Gastrocnemius medialis (tissue), 4 donors: ENCODE results near the gene PIK3R2.

Experiments
- POLR2A ChIP-seq, 2 donors: fragments of 450-650 bp; IDR thresholded peaks; one replicate each; pipeline ENCODE4 v1.6.1; 2017; ENCODE audit warnings: antibody characterized with exemption in 2 of 2, mild to moderate bottlenecking in 2 of 2, moderate library complexity in 2 of 2
- TF ChIP-seq, protein P1 (sequence below), 5 experiments: fragments of 450-650 bp in 3 of 5; fragments of 200-600 bp in 2 of 5; sonication (generic) in 2 of 5; IDR thresholded peaks in 4 of 5; conservative IDR thresholded peaks in 1 of 5; 1 replicate in 4 of 5; 2 replicates in 1 of 5; pipeline ENCODE4 v1.5.1; 2016 to 2019; ENCODE audit warnings: antibody characterized with exemption in 5 of 5, mild to moderate bottlenecking in 3 of 5, moderate library complexity in 3 of 5

DNA sequence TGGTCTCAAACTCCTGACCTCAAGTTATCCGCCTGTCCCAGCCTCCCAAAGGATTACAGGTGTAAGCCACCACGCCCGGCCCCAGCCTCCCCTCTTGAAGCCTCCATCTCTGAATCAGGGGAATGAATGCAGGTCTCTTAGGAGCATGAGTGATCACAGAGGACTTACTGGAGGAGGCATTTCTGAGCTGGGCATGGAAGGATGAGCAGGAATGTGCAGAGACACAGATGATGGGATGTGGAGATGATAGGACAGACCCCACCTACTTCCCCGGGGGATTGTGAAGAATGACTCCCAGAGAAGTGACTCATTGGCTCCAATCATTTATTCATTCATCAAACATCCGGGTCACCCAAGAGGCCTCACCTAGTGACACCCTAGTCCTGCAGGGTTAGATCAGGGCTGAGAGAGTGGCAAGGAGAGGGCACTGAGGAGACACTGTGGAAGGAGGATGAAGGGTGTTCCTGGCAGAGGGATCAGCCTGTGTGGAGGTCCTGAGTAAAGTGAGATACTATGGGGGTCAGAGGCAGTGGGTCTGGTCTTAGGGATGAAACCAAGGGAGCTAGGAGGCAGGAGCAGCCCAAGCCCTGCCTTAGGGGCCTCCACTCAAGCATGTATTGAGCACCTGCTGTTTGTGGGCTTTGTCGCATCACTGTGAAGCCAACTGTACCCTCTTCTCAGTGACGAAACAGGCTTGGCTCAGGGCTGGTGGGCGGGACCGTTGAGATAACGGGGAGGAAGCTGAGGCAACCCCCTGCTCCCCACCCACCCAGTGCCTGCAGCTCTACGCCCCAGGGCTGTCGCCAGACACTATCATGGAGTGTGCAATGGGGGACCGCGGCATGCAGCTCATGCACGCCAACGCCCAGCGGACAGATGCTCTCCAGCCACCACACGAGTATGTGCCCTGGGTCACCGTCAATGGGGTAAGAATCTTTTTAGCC lies 23.7 kb downstream of the PIK3R2 start:
- TF ChIP-seq, protein P1, sequence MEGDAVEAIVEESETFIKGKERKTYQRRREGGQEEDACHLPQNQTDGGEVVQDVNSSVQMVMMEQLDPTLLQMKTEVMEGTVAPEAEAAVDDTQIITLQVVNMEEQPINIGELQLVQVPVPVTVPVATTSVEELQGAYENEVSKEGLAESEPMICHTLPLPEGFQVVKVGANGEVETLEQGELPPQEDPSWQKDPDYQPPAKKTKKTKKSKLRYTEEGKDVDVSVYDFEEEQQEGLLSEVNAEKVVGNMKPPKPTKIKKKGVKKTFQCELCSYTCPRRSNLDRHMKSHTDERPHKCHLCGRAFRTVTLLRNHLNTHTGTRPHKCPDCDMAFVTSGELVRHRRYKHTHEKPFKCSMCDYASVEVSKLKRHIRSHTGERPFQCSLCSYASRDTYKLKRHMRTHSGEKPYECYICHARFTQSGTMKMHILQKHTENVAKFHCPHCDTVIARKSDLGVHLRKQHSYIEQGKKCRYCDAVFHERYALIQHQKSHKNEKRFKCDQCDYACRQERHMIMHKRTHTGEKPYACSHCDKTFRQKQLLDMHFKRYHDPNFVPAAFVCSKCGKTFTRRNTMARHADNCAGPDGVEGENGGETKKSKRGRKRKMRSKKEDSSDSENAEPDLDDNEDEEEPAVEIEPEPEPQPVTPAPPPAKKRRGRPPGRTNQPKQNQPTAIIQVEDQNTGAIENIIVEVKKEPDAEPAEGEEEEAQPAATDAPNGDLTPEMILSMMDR (IDR thresholded peaks at IDR 0.05 in 4 of 5, conservative IDR thresholded peaks at IDR 0.05 in 1 of 5): no peak
- TF ChIP-seq POLR2A (IDR thresholded peaks at IDR 0.05): no peak
